Liver (tissue), 9 donors: Measurements from ENCODE around the gene TMEM59. TPM values are rescaled to one million over a fixed set of nuclear protein-coding genes. Genes with fewer than 3 reads are reported as not detected.
A peak's percentile ranks its signal among the peaks of the same experiment; 100 is the strongest.

Source experiments
- DNase-seq: peaks from one replicate; pipeline ENCODE4 v3.0.0-alpha.2; 2017; ENCODE audit warnings: low spot score
- H3K27ac ChIP-seq, 2 donors: one replicate each; pipeline ENCODE4 v1.7.0; 2013; ENCODE audit warnings: inconsistent platforms in 2 of 2, low read length in 2 of 2, control low read depth in 1 of 2, low read depth in 1 of 2, mild to moderate bottlenecking in 1 of 2
- H3K27me3 ChIP-seq, 4 donors: one replicate each; pipeline versions ENCODE4 v1.6.1 to v1.7.0; 2013; ENCODE audit warnings: low read length in 3 of 4, inconsistent platforms in 1 of 4, mild to moderate bottlenecking in 1 of 4, moderate library complexity in 1 of 4; ENCODE audit not compliant: control insufficient read depth in 4 of 4, insufficient read depth in 4 of 4
- H3K36me3 ChIP-seq, 4 donors: one replicate each; pipeline versions ENCODE4 v1.6.1 to v1.7.0; 2013; ENCODE audit warnings: low read length in 3 of 4, mild to moderate bottlenecking in 3 of 4, low read depth in 1 of 4, moderate library complexity in 1 of 4; ENCODE audit not compliant: control insufficient read depth in 4 of 4, insufficient read depth in 3 of 4
- H3K4me1 ChIP-seq, 4 donors: one replicate each; pipeline versions ENCODE4 v1.6.1 to v1.7.0; 2013; ENCODE audit warnings: low read length in 3 of 4, mild to moderate bottlenecking in 3 of 4, moderate library complexity in 1 of 4; ENCODE audit not compliant: control insufficient read depth in 4 of 4, insufficient read depth in 4 of 4
- H3K4me3 ChIP-seq, 3 donors: one replicate each; pipeline versions ENCODE4 v1.6.1 to v1.7.0; 2013; ENCODE audit warnings: low read length in 3 of 3, control low read depth in 1 of 3, low read depth in 1 of 3, mild to moderate bottlenecking in 1 of 3
- H3K9ac ChIP-seq, 2 donors: one replicate each; pipeline ENCODE4 v1.7.0; 2013; ENCODE audit warnings: low read length in 2 of 2, mild to moderate bottlenecking in 2 of 2, moderate library complexity in 2 of 2, control low read depth in 1 of 2, low read depth in 1 of 2
- H3K9me3 ChIP-seq, 4 donors: one replicate each; pipeline versions ENCODE4 v1.6.1 to v1.7.0; 2013; ENCODE audit warnings: low read length in 3 of 4; ENCODE audit not compliant: control insufficient read depth in 4 of 4
- ATF3 ChIP-seq: IDR thresholded peaks from 2 replicates; pipeline ENCODE4 v1.6.1; 2016; ENCODE audit warnings: antibody characterized with exemption
- EGR1 ChIP-seq, 2 donors: IDR thresholded peaks; 2 replicates each; pipeline ENCODE4 v1.6.1; 2016 to 2018; ENCODE audit warnings: antibody characterized with exemption in 2 of 2, low read depth in 2 of 2
- FOXA1 ChIP-seq: IDR thresholded peaks from 2 replicates; pipeline ENCODE4 v1.6.1; 2016; ENCODE audit warnings: antibody characterized with exemption
- GABPA ChIP-seq, 2 donors: IDR thresholded peaks in 1 of 2; conservative IDR thresholded peaks in 1 of 2; 2 replicates each; pipeline ENCODE4 v1.6.1; 2016; ENCODE audit warnings: antibody characterized with exemption in 2 of 2, mild to moderate bottlenecking in 1 of 2, moderate library complexity in 1 of 2
- HNF4A ChIP-seq, 2 donors: conservative IDR thresholded peaks; 2 replicates each; pipeline ENCODE4 v1.6.1; 2016; ENCODE audit warnings: antibody characterized with exemption in 2 of 2, mild to moderate bottlenecking in 2 of 2
- NR2F2 ChIP-seq: IDR thresholded peaks from 2 replicates; pipeline ENCODE4 v1.6.1; 2016; ENCODE audit warnings: antibody characterized with exemption
- RXRA ChIP-seq, 2 donors: IDR thresholded peaks; 2 replicates each; pipeline ENCODE4 v1.6.1; 2017 to 2018; ENCODE audit warnings: antibody characterized with exemption in 2 of 2, mild to moderate bottlenecking in 1 of 2
- YY1 ChIP-seq: IDR thresholded peaks from 2 replicates; pipeline ENCODE4 v1.6.1; 2016; ENCODE audit warnings: antibody characterized with exemption, mild to moderate bottlenecking
- ZBTB33 ChIP-seq: IDR thresholded peaks from 2 replicates; pipeline ENCODE4 v1.6.1; 2016; ENCODE audit warnings: antibody characterized with exemption
- WGBS: extraction: QIAGEN DNeasy Blood & Tissue Kit; methylation state at CpG from one replicate; pipeline ENCODE4 v1.1.7; 2013; 5-methylcytosine and 5-hydroxymethylcytosine counted together
- polyA plus RNA-seq, 2 donors: library from polyadenylated mRNA; stranded (reverse) in 1 of 2; unstranded in 1 of 2; fragments of 200-250 nt in 1 of 2; fragments of >200 nt in 1 of 2; fragmentation: Nextera tagmentation in 1 of 2; extraction: Ambion mirVana in 1 of 2; gene quantifications; one replicate each; pipeline versions ENCODE4 v1.2.1 to v1.2.3, GENCODE V29; 2013 to 2015
- total RNA-seq, 2 donors: library from RNA; depleted of rRNA; stranded (reverse); fragments of >200 nt; gene quantifications; one replicate each; pipeline ENCODE4 v1.2.3, GENCODE V29; 2014
- TF ChIP-seq, protein P1 (sequence below): IDR thresholded peaks from 2 replicates; pipeline ENCODE4 v1.6.1; 2016; ENCODE audit warnings: antibody characterized with exemption, mild to moderate bottlenecking
- TF ChIP-seq, protein P2 (sequence below): IDR thresholded peaks from 2 replicates; pipeline ENCODE4 v1.6.1; 2016; ENCODE audit warnings: antibody characterized with exemption
- donor health status: healthy.
- donor health status: healthy.
- donor health status: healthy.
- donor health status: healthy.
- donor health status: healthy.

TMEM59 gene
- total and polyA plus RNA-seq, 4 donors = 255 to 436 (median 279) TPM

DNA sequence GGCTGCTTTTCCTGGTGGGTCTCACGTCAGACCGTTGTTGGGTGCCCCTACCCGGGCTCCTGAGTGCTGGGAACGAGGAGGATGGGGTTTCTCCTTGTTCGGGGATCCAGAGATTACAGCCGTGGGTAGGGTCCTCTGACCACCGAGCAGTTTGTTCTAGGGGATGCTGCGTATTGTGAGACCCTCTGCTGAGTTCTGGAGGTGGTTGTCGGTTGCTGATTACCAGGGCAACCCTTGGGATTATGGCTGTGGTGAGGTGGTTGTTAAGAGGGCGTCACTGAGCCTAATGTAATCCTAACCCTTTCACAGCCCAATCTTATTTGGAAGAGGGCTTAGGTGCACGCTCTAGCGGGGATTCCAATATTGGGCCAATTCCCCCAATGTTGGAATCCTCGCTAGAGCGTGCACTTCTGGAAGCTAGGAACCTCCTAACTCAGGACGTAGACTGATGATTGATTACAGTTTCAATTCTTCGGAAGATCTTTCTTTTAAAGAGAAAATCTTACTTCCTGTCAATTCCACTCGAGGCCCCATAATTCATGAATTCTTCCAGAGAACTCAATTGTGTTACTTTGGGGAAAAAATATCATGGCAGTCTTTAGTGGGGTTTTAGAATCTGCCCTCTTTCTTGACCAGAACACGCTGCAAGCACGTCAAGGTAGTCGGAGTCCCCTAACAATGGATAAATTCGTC, 887 bp upstream of the TMEM59 start:
- Histone ChIP-seq H3K27me3 (no peaks in the 10 kb centered on the region), H3K27ac (peak overlapping the region; percentile 54 to 88), H3K9me3 (no peaks in the 10 kb centered on the region), H3K4me1 (peaks cover 4 to 26% (median 22%) of the 10 kb centered on the region in 4 donors), H3K36me3 (no peaks in the 10 kb centered on the region), H3K4me3 (peak overlapping the region; percentile 80 to 82 (median 80)), H3K9ac (peak overlapping the region; percentile 79 to 84)
- TF ChIP-seq YY1 (no peak), EGR1 (IDR thresholded peaks at IDR 0.05; ENCODE audit: low read depth in 2 of 2) (no peak), RXRA (IDR thresholded peaks at IDR 0.05) (no peak), FOXA1 (no peak), ZBTB33 (no peak), ATF3 (no peak)
- TF ChIP-seq, protein P1, sequence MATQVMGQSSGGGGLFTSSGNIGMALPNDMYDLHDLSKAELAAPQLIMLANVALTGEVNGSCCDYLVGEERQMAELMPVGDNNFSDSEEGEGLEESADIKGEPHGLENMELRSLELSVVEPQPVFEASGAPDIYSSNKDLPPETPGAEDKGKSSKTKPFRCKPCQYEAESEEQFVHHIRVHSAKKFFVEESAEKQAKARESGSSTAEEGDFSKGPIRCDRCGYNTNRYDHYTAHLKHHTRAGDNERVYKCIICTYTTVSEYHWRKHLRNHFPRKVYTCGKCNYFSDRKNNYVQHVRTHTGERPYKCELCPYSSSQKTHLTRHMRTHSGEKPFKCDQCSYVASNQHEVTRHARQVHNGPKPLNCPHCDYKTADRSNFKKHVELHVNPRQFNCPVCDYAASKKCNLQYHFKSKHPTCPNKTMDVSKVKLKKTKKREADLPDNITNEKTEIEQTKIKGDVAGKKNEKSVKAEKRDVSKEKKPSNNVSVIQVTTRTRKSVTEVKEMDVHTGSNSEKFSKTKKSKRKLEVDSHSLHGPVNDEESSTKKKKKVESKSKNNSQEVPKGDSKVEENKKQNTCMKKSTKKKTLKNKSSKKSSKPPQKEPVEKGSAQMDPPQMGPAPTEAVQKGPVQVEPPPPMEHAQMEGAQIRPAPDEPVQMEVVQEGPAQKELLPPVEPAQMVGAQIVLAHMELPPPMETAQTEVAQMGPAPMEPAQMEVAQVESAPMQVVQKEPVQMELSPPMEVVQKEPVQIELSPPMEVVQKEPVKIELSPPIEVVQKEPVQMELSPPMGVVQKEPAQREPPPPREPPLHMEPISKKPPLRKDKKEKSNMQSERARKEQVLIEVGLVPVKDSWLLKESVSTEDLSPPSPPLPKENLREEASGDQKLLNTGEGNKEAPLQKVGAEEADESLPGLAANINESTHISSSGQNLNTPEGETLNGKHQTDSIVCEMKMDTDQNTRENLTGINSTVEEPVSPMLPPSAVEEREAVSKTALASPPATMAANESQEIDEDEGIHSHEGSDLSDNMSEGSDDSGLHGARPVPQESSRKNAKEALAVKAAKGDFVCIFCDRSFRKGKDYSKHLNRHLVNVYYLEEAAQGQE = no peak
- no peak for DNase-seq
- 16% methylated on average over 21 of the region's 21 CpGs for WGBS

- peak; percentile 50 for DNase-seq
- TF ChIP-seq RXRA (IDR thresholded peaks at IDR 0.05) (no peak), GABPA (IDR thresholded peaks at IDR 0.05 in 1 of 2, conservative IDR thresholded peaks at IDR 0.05 in 1 of 2) (no peak), NR2F2 (no peak), HNF4A (conservative IDR thresholded peaks at IDR 0.05) (no peak)
- TF ChIP-seq, protein P2, sequence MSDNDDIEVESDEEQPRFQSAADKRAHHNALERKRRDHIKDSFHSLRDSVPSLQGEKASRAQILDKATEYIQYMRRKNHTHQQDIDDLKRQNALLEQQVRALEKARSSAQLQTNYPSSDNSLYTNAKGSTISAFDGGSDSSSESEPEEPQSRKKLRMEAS = no peak
- no peaks in the 10 kb centered on the region for H3K9me3 ChIP-seq
- H3K4me3 ChIP-seq = peak overlapping the region; percentile 80 to 99 (median 81)
- peak overlapping the region; percentile 76 to 88 for H3K27ac ChIP-seq
- H3K27me3 ChIP-seq = no peaks in the 10 kb centered on the region
- H3K36me3 ChIP-seq = no peaks in the 10 kb centered on the region
- H3K9ac ChIP-seq = peak overlapping the region; percentile 72 to 89
- under 1% methylated on average over 23 of the region's 23 CpGs for WGBS
- peaks cover 4 to 31% (median 25%) of the 10 kb centered on the region in 4 donors for H3K4me1 ChIP-seq
Observed at GRCh38 chr1:54052431-54052933, 522 bp downstream of the TMEM59 start.
